K562 (cell line): ENCODE results near the gene DAGLA. TPM values are rescaled to one million over a fixed set of nuclear protein-coding genes. Genes with fewer than 3 reads are reported as not detected.

Experiments used
- ATAC-seq: fragments of 200-7000 bp; cut with Tn5 transposase; 3 replicates; pipeline ENCODE4 v1.9.1; 2020; ENCODE audit warnings: moderate library complexity
- BruUV-seq: library from RNA; stranded (reverse); fragments of 400-500 nt; replicated peaks from 2 replicates; lab custom pipeline; 2021; lab: Mats Ljungman, UMichigan
- CTCF ChIA-PET: fragments of 300-600 bp; formaldehyde crosslinking; extraction: SDS; loops from one replicate; lab custom pipeline; 2021; ENCODE audit warnings: low intra/inter-chr PET ratio; lab: Yijun Ruan, JAX
- POLR2A ChIA-PET: fragments of 300-600, 350-650 bp; sonication (Branson Sonifier 250); formaldehyde crosslinking; extraction: SDS; loops from one replicate; lab custom pipeline; 2021; ENCODE audit warnings: antibody characterized with exemption, inconsistent platforms; lab: Yijun Ruan, JAX
- DNase-seq, 4 experiments: peaks; one replicate each; pipeline versions ENCODE4 v3.0.0 to v3.0.0-alpha.2; 2011 to 2018; ENCODE audit warnings: low spot score in 3 of 4, mixed read lengths in 3 of 4; ENCODE audit errors: extremely low read depth in 1 of 4
- FAIRE-seq: peaks from 2 replicates; lab custom pipeline; 2011; peaks lifted over from hg19 to GRCh38; lab: Jason Lieb, UNC
- H2AFZ ChIP-seq: 2 replicates; pipeline ENCODE4 v1.6.0; 2011; ENCODE audit warnings: low read depth, low read length, control low read depth, inconsistent platforms
- H3K27ac ChIP-seq: fragments of 200-600 bp; 3 replicates; pipeline ENCODE4 v1.8.0; 2011; ENCODE audit warnings: low read depth, mild to moderate bottlenecking, control low read depth, inconsistent platforms, low read length, moderate library complexity, mixed read lengths; ENCODE audit errors: extremely low read depth
- H3K27me3 ChIP-seq, 2 experiments: fragments of 300-600 bp in 1 of 2; 2 replicates in 1 of 2; 3 replicates in 1 of 2; pipeline versions ENCODE4 v1.6.0 to v1.8.0; 2011; ENCODE audit warnings: inconsistent platforms in 2 of 2, low read length in 2 of 2, mild to moderate bottlenecking in 1 of 2, mixed read lengths in 1 of 2, moderate library complexity in 1 of 2; ENCODE audit not compliant: control insufficient read depth in 2 of 2, insufficient read depth in 2 of 2
- H3K36me3 ChIP-seq: fragments of 300-600 bp; 3 replicates; pipeline ENCODE4 v1.8.0; 2011; ENCODE audit warnings: mild to moderate bottlenecking, low read length, inconsistent platforms; ENCODE audit not compliant: control insufficient read depth, insufficient read depth
- H3K4me1 ChIP-seq, 2 experiments: fragments of 200-600 bp in 1 of 2; replicated peaks in 1 of 2; 2 replicates in 1 of 2; 3 replicates in 1 of 2; pipeline versions ENCODE4 v1.5.1 to v1.8.0; 2011; ENCODE audit warnings: inconsistent platforms in 2 of 2, low read length in 2 of 2, mild to moderate bottlenecking in 1 of 2, mixed read lengths in 1 of 2, moderate library complexity in 1 of 2; ENCODE audit not compliant: control insufficient read depth in 2 of 2, insufficient read depth in 2 of 2
- H3K4me2 ChIP-seq: 2 replicates; pipeline ENCODE4 v1.6.1; 2011; ENCODE audit warnings: low read length, control low read depth, inconsistent platforms, mixed read lengths; ENCODE audit not compliant: insufficient read depth
- H3K4me3 ChIP-seq: fragments of 200-600 bp; sonication (generic), shearing (Covaris generic); 2 replicates; pipeline ENCODE4 v1.5.1; 2016; ENCODE audit warnings: control low read depth, inconsistent platforms
- H3K79me2 ChIP-seq: fragments of 200-600 bp; 3 replicates; pipeline ENCODE4 v1.8.0; 2011; ENCODE audit warnings: low read length, inconsistent platforms; ENCODE audit not compliant: control insufficient read depth, insufficient read depth
- H3K9ac ChIP-seq, 2 experiments: 2 replicates each; pipeline versions ENCODE4 v1.6.0 to v1.6.1; 2011; ENCODE audit warnings: low read depth in 2 of 2, low read length in 2 of 2, control low read depth in 1 of 2, inconsistent platforms in 1 of 2, mild to moderate bottlenecking in 1 of 2, mixed read lengths in 1 of 2; ENCODE audit not compliant: insufficient read depth in 1 of 2
- H3K9me1 ChIP-seq: one replicate; pipeline ENCODE4 v1.6.0; 2011; ENCODE audit warnings: inconsistent platforms, mild to moderate bottlenecking, low read length, moderate library complexity; ENCODE audit not compliant: control insufficient read depth, insufficient read depth
- H3K9me3 ChIP-seq: replicated peaks from 2 replicates; pipeline ENCODE4 v1.5.1; 2011; ENCODE audit warnings: low read depth, low read length, inconsistent platforms; ENCODE audit not compliant: control insufficient read depth, insufficient read depth
- H4K20me1 ChIP-seq: replicated peaks from 2 replicates; pipeline ENCODE4 v1.6.1; 2011; ENCODE audit warnings: low read length, inconsistent platforms, mixed read lengths; ENCODE audit not compliant: control insufficient read depth, insufficient read depth
- BCL6 ChIP-seq: fragments of 250-450 bp; sonication (Bioruptor Pico); IDR thresholded peaks from 2 replicates; pipeline ENCODE4 v1.4.0; 2020
- CTBP1 ChIP-seq: fragments of 450-650 bp; IDR thresholded peaks from 2 replicates; pipeline ENCODE4 v1.6.1; 2016; ENCODE audit warnings: borderline replicate concordance
- FOXM1 ChIP-seq, 2 experiments: fragments of 450-650 bp in 1 of 2; sonication (generic) in 1 of 2; formaldehyde crosslinking in 1 of 2; IDR thresholded peaks; 2 replicates each; pipeline versions ENCODE4 v1.6.1 to v1.9.0; 2017 to 2022; ENCODE audit warnings: low read depth in 2 of 2, mild to moderate bottlenecking in 2 of 2, missing genetic modification reagents in 1 of 2, moderate library complexity in 1 of 2
- GTF2A2 ChIP-seq: IDR thresholded peaks from 2 replicates; pipeline ENCODE4 v1.6.1; 2016; ENCODE audit warnings: mild to moderate bottlenecking, missing genetic modification characterization, missing compliant biosample characterization
- HSF4 ChIP-seq: fragments of 250-450 bp; sonication (Bioruptor Pico); IDR thresholded peaks from 2 replicates; pipeline ENCODE4 v2.1.2; 2022; ENCODE audit warnings: mild to moderate bottlenecking, moderate library complexity, borderline replicate concordance
- KLF1 ChIP-seq: fragments of 450-650 bp; IDR thresholded peaks from 2 replicates; pipeline ENCODE4 v1.6.1; 2016; ENCODE audit warnings: missing genetic modification characterization, missing compliant biosample characterization
- KLF16 ChIP-seq: IDR thresholded peaks from 2 replicates; pipeline ENCODE4 v1.6.1; 2016; ENCODE audit warnings: antibody characterized with exemption
- MXI1 ChIP-seq: IDR thresholded peaks from 2 replicates; pipeline ENCODE4 v1.6.1; 2011; ENCODE audit warnings: low read depth, mild to moderate bottlenecking, improper control_type of control experiment, low read length
- NCOA2 ChIP-seq, 2 experiments: fragments of 450-650 bp; IDR thresholded peaks; 2 replicates each; pipeline ENCODE4 v1.6.1; 2018; ENCODE audit warnings: mild to moderate bottlenecking in 2 of 2, moderate library complexity in 1 of 2; ENCODE audit not compliant: partially characterized antibody in 2 of 2
- NFYB ChIP-seq: IDR thresholded peaks from 2 replicates; pipeline ENCODE4 v1.6.1; 2011; ENCODE audit warnings: mild to moderate bottlenecking, moderate library complexity; ENCODE audit not compliant: insufficient read length; ENCODE audit errors: extremely low read depth
- NR3C1 ChIP-seq: sonication (generic); formaldehyde crosslinking; IDR thresholded peaks from 2 replicates; pipeline ENCODE4 v1.8.1; 2022; ENCODE audit warnings: missing genetic modification reagents
- RB1 ChIP-seq: fragments of 450-650 bp; IDR thresholded peaks from 2 replicates; pipeline ENCODE4 v1.6.1; 2017; ENCODE audit warnings: low read depth, mild to moderate bottlenecking
- RBM39 ChIP-seq: fragments of 200-400 bp; formaldehyde crosslinking; optimal IDR thresholded peaks from 2 replicates; pipeline ENCODE3; 2018; ENCODE audit warnings: low read depth, low read length
- TOE1 ChIP-seq, 2 experiments: fragments of 450-650 bp in 1 of 2; sonication (generic) in 1 of 2; formaldehyde crosslinking in 1 of 2; IDR thresholded peaks; 2 replicates each; pipeline versions ENCODE4 v1.7.1 to v1.8.0; 2016 to 2022; ENCODE audit warnings: borderline replicate concordance in 2 of 2, mild to moderate bottlenecking in 2 of 2, antibody characterized with exemption in 1 of 2, inconsistent platforms in 1 of 2, low read depth in 1 of 2, missing genetic modification reagents in 1 of 2, moderate library complexity in 1 of 2
- USF1 ChIP-seq: sonication (generic); formaldehyde crosslinking; IDR thresholded peaks from 2 replicates; pipeline ENCODE4 v1.9.0; 2022; ENCODE audit warnings: mild to moderate bottlenecking, missing genetic modification reagents
- ZFX ChIP-seq: sonication (generic); formaldehyde crosslinking; IDR thresholded peaks from 2 replicates; pipeline ENCODE4 v1.8.0; 2022; ENCODE audit warnings: mild to moderate bottlenecking, missing genetic modification reagents, moderate library complexity
- ZKSCAN8 ChIP-seq: fragments of 200-800 bp; sonication (Bioruptor generic); IDR thresholded peaks from 2 replicates; pipeline ENCODE4 v1.6.1; 2016; ENCODE audit warnings: missing genetic modification characterization, missing compliant biosample characterization
- ZNF165 ChIP-seq: fragments of 250-450 bp; sonication (Bioruptor Pico); IDR thresholded peaks from 2 replicates; pipeline ENCODE4 v1.4.0; 2020; ENCODE audit warnings: borderline replicate concordance
- ZNF224 ChIP-seq: sonication (generic); formaldehyde crosslinking; IDR thresholded peaks from 2 replicates; pipeline ENCODE4 v1.8.0; 2022; ENCODE audit warnings: mild to moderate bottlenecking, missing genetic modification reagents
- ZNF780A ChIP-seq: fragments of 250-450 bp; sonication (Bioruptor Pico); IDR thresholded peaks from 2 replicates; pipeline ENCODE4 v1.5.0; 2021; ENCODE audit warnings: mild to moderate bottlenecking
- WGBS: fragments of 100-300 bp; shearing (Covaris generic); methylation state at CpG from one replicate; pipeline ENCODE4 v1.1.6; 2016; ENCODE audit warnings: low coverage, mixed read lengths; ENCODE audit not compliant: insufficient coverage; ENCODE audit errors: missing lambda C conversion rate; 5-methylcytosine and 5-hydroxymethylcytosine counted together
- in situ Hi-C: fragments of 300-500 bp; cut with MboI; formaldehyde crosslinking; loops from 4 replicates; pipeline ENCODE4 v1.15.0; 2018; ENCODE audit warnings: inconsistent platforms, mixed read lengths
- intact Hi-C: fragments of 100-400 bp; cut with micrococcal nuclease; formaldehyde crosslinking; loops from 2 replicates; pipeline ENCODE4 v1.14.2; 2022
- polyA plus RNA-seq, 8 experiments: library from polyadenylated mRNA; depleted of rRNA in 4 of 8; stranded (reverse) in 5 of 8; unstranded in 3 of 8; fragments of >200 nt; fragmentation: Nextera tagmentation in 2 of 8; fragmentation: Illumina TruSeq in 1 of 8; extraction: Ambion mirVana in 2 of 8; extraction: Trizol in 1 of 8; gene quantifications; 2 replicates each; pipeline versions ENCODE4 v1.2.1 to v1.2.3, GENCODE V29; 2011 to 2014; ENCODE audit warnings: inconsistent platforms in 1 of 8, missing spikeins in 1 of 8
- total RNA-seq, 7 experiments: library from RNA; depleted of rRNA in 6 of 7; stranded (reverse); fragments of >200 nt in 6 of 7; fragmentation: Illumina TruSeq in 2 of 7; extraction: Trizol in 2 of 7; gene quantifications; 2 replicates each; pipeline versions ENCODE4 v1.2.1 to v1.2.3, GENCODE V29; 2011 to 2021; ENCODE audit warnings: low replicate concordance in 1 of 7

Gene DAGLA
- total and polyA plus RNA-seq, 9 of the 15 experiments (the other 6 are each of a cell fraction or from before 2014, with no cell fraction given) = 0.03 to 0.16 (median 0.04) TPM; not detected in 4

- no peak overlapping the region for H3K4me2 ChIP-seq
- H3K27ac ChIP-seq = no peak overlapping the region
- H3K27me3 ChIP-seq = peaks cover 50 to 92% of the 10 kb centered on the region in 2 experiments
- peak overlapping the region in 1 of 2 experiments; percentile 36; a peak in 1 of 4 replicates for H3K9ac ChIP-seq
- WGBS = 3% methylated on average over 12 of the region's 12 CpGs
- H3K9me1 ChIP-seq = peaks cover 3% of the 10 kb centered on the region
- BruUV-seq = no TSS peak
- H3K4me3 ChIP-seq = no peak overlapping the region
- POLR2A ChIA-PET = interaction anchor here (0.7 kb wide), 1 partner anchor 59 kb away, joined by 3 read pairs; no protein-coding TSS in a partner anchor
- H3K4me1 ChIP-seq = peaks cover 0 to 9% of the 10 kb centered on the region in 2 experiments; a peak in 2 of 5 replicates
- in situ Hi-C loops = no loop called here
- CTCF ChIA-PET = no interaction called here
- FAIRE-seq = no peak
- intact Hi-C loops = no loop called here
- H2AFZ ChIP-seq = no peak overlapping the region
- no peak for ATAC-seq
- no peaks in the 10 kb centered on the region for H3K36me3 ChIP-seq
- no peak for DNase-seq
- no peak for TF ChIP-seq MXI1
- TF ChIP-seq USF1 (CRISPR knock-in tag) = no peak
- TF ChIP-seq FOXM1 (IDR thresholded peaks at IDR 0.05; ENCODE audit: low read depth) = no peak
- no peak for TF ChIP-seq FOXM1 (CRISPR knock-in tag; IDR thresholded peaks at IDR 0.05; ENCODE audit: low read depth)
- no peak for TF ChIP-seq ZNF165 (CRISPR knock-in tag)
- no peak for TF ChIP-seq NFYB
- TF ChIP-seq HSF4 = no peak
- TF ChIP-seq GTF2A2 (tag) = no peak
- TF ChIP-seq KLF16 = no peak
- no peak for TF ChIP-seq RB1
- no peak for TF ChIP-seq TOE1 (IDR thresholded peaks at IDR 0.05; ENCODE audit: borderline replicate concordance)
- TF ChIP-seq TOE1 (CRISPR knock-in tag; IDR thresholded peaks at IDR 0.05; ENCODE audit: borderline replicate concordance, low read depth) = no peak
- no peak for TF ChIP-seq ZFX (CRISPR knock-in tag)
- TF ChIP-seq BCL6 (CRISPR knock-in tag) = no peak
- TF ChIP-seq NR3C1 (CRISPR knock-in tag) = no peak
- no peak for TF ChIP-seq ZNF780A (CRISPR knock-in tag)
- no peak for TF ChIP-seq ZNF224
- TF ChIP-seq ZKSCAN8 (CRISPR knock-in tag) = no peak
- no peak for TF ChIP-seq RBM39
- TF ChIP-seq NCOA2 (IDR thresholded peaks at IDR 0.05; ENCODE audit: partially characterized antibody in 2 of 2) = no peak
- TF ChIP-seq KLF1 (tag) = no peak
- TF ChIP-seq CTBP1 = no peak
- no peaks in the 10 kb centered on the region for H3K79me2 ChIP-seq
- H4K20me1 ChIP-seq = peaks cover 9% of the 10 kb centered on the region; the same call in 1 of the 2 replicates
- no peaks in the 10 kb centered on the region for H3K9me3 ChIP-seq
Measured at GRCh38 chr11:61691380-61692156, 11.4 kb downstream of the DAGLA start.
